Esophagus squamous epithelium (tissue), 4 donors: Measurements from ENCODE around the gene FCHSD2.

ENCODE experiments used
- CTCF ChIP-seq, 6 experiments: fragments of 450-650 bp in 4 of 6; fragments of 200-600 bp in 2 of 6; sonication (generic) in 2 of 6; IDR thresholded peaks; one replicate each; pipeline ENCODE4 v1.5.1; 2016 to 2019; ENCODE audit warnings: antibody characterized with exemption in 6 of 6, mild to moderate bottlenecking in 4 of 6, moderate library complexity in 4 of 6
- POLR2A ChIP-seq, 4 donors: fragments of 450-650 bp; IDR thresholded peaks; one replicate each; pipeline ENCODE4 v1.6.1; 2017; ENCODE audit warnings: antibody characterized with exemption in 4 of 4, mild to moderate bottlenecking in 4 of 4, moderate library complexity in 3 of 4

- no peak for TF ChIP-seq POLR2A (IDR thresholded peaks at IDR 0.05)
- TF ChIP-seq CTCF (IDR thresholded peaks at IDR 0.05): no peak
These were observed 212.9 kb downstream of the FCHSD2 start for GRCh38 chr11:72929256-72929655.
